EH (cell line): Measurements from ENCODE around the gene EGLN2.
"Not testable (repeated sequence)": the region's sequence is repeated elsewhere in the genome, so short reads cannot be mapped to it uniquely, and the experiment has no call there.

Experiments used
- DNase-seq: peaks from one replicate; pipeline ENCODE4 v3.0.0-alpha.2; 2015; ENCODE audit warnings: low read depth

Gene EGLN2

DNA sequence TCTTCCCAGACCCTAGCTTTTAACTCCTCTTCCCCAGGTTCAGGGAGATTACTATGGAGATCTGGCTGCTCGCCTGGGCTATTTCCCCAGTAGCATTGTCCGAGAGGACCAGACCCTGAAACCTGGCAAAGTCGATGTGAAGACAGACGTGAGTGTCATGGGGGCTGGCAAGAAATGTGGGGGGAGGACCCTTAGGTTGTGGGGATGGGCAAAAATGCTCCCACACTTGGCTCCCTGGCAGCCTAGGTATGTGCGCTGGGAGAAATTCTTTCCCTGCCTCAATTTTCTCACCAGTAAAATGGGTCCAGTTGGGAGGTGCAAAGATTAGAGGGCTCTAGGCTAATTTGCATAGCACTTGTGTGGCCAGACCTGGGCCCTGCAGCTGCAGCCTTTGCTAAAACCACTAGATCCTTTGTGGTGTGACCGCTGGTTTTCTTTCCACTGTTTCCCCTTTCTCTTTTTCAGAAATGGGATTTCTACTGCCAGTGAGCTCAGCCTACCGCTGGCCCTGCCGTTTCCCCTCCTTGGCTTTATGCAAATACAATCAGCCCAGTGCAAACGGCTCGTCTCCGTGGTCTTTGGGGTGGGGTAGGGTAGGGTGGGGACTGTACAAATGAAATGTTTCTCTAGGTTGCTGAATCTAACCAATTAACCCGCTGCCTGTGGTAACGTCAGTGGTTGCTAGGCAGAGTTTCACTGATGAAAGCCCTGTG, 21.9 kb upstream of the EGLN2 start:
- DNase-seq = peak; percentile 94

GRCh38 chr19:40777645-40777936, 21.4 kb upstream of the EGLN2 start:
- DNase-seq = no peak

GRCh38 chr19:40777937-40778705, 20.9 kb upstream of the EGLN2 start, which contains the start of gene RAB4B:
RAB4B (plus strand) TSS chr19:40778247; CDS start chr19:40778376, 129 bp downstream.
- peak; percentile 100 for DNase-seq

DNA sequence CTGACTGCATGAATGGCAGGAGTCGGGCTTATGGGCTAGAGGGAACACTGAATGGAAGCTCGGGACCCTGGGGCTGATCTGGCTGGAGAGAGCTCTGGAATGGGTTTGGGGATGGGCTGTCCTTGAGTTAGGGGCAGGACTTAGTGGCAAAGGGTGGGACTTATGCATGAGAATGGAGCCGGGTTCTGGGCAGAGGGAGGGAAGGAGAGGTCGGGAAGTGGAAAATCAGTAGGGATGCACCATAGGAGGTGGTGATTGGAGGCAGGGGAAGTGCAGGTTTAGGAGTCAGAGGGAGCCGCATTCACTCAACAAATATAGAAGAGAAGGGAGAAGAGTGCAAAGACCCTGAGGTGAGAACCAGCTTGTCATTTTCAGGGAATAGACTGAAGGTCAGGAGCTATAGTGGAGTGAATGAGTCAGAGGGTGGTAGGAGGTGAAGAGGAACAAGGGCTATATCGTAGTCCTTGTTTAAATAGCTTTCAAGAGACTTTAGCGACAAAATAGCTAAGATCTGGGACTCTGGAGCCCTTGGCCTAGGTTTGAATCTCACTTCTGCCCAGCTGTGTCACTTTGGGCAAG, 20.2 kb upstream of the EGLN2 start:
- DNase-seq = no peak

- no peak for DNase-seq
Measured at GRCh38 chr19:40780582-40780981, 18.4 kb upstream of the EGLN2 start.

GRCh38 chr19:40781140-40781539, 17.9 kb upstream of the EGLN2 start:
- no peak for DNase-seq

GRCh38 chr19:40783711-40784110, 15.3 kb upstream of the EGLN2 start:
- no peak for DNase-seq

DNA sequence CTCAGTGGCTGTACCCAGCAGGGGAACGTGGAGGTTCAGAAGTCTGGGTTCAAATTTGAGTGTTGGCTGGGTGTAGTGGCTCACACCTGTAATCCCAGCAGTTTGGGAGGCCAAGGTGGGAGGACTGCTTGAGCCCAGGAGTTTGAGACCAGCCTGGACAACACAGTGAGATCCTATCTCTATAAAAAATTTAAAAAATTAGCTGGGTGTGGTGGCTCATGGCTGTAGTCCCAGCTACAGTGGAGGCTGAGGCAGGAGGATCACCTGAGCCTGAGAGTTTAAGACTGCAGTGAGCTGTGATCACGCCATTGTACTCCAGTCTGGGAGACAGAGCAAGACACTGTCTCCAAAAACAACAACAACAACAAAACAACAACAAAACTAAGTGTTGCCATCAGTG, 14.8 kb upstream of the EGLN2 start:
- DNase-seq = not testable (repeated sequence)

DNA sequence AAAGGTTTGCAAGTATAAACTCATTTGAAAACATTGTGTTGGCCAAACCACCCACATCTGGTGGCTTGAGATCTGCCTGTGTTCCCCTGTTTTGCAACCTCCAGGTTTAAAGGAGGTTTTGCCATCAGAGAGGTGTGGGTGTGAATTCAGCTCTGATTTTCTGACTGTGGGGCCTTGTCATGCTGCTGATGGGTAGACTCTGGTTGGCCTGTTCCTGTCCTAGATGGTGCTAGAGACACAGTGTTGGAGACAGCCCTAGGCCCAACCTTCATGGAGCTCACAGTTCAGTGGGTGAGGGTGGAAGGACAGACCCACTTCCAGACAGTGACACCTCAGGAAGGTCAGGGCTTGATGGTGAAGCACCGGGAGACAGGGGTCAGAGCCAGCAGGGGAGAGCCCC, 13.5 kb upstream of the EGLN2 start:
- no peak for DNase-seq

GRCh38 chr19:40786060-40787037, 12.6 kb upstream of the EGLN2 start:
- no peak for DNase-seq

DNA sequence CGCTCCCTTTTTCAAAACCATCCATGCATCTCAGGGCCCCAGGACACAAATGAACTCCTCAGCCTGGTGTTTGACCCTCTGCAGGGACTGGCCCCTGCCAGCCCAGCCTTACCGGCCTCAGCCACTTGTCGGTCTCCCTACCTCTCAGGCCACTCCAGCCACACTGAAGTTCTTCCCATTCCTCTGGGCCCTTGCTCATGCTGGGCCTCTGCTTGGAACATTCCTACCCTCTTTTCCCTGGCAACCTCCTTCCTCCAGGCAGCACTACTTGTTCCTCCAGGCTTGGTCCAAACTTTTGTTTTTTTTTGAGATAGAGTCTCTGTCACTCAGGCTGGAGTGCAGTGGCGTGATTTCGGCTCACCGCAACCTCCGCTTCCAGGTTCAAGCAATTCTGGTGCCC, 7.6 kb upstream of the EGLN2 start:
- no peak for DNase-seq

GRCh38 chr19:40791996-40792395, 7.0 kb upstream of the EGLN2 start:
- DNase-seq = no peak

GRCh38 chr19:40797166-40797962, 1.6 kb upstream of the EGLN2 start:
- no peak for DNase-seq

DNA sequence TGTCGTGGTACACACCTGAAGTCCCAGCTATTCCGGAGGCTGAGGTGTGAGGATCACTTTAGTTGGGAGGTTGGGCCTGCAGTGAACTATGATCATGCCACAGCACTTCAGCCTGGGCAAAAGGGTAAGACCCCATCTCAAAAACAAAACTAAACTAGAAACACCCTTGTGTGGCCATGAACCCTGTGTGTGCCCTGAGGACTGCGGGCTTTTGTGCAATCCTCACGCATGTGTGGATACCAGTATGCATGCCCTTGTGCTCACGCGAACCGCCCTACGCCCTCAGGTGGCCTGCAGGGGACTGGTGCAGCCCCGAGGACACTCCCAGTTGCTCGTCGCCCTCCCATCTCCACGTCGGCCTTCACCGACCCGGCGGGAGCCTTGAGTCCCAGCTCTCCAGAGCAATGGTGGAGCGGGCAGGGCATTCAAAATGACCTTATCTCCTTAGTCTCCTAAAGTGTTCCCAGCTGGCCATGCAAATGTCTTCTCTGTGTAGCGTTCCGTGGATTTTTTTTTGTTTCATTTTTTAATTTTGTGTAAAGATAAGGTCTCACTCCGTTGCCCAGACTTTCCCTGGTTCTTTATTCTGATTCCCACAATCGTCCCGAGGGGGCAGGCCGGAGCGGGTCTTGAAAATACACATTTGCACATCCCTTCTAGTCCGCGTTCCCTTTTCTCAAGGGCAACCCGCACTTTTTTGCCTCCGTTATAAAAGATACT, 868 bp upstream of the EGLN2 start:
- peak; percentile 74 for DNase-seq

- peak; percentile 50 for DNase-seq
Measured at GRCh38 chr19:40799558-40800338, 757 bp downstream of the EGLN2 start.

DNA sequence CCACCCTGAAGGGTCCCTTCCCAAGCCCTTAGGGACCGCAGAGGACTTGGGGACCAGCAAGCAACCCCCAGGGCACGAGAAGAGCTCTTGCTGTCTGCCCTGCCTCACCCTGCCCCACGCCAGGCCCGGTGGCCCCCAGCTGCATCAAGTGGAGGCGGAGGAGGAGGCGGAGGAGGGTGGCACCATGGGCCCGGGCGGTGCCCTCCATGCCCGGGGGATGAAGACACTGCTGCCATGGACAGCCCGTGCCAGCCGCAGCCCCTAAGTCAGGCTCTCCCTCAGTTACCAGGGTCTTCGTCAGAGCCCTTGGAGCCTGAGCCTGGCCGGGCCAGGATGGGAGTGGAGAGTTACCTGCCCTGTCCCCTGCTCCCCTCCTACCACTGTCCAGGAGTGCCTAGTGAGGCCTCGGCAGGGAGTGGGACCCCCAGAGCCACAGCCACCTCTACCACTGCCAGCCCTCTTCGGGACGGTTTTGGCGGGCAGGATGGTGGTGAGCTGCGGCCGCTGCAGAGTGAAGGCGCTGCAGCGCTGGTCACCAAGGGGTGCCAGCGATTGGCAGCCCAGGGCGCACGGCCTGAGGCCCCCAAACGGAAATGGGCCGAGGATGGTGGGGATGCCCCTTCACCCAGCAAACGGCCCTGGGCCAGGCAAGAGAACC, 1.5 kb downstream of the EGLN2 start:
- DNase-seq = no peak

GRCh38 chr19:40800997-40801377, 2.0 kb downstream of the EGLN2 start:
- DNase-seq = no peak

DNA sequence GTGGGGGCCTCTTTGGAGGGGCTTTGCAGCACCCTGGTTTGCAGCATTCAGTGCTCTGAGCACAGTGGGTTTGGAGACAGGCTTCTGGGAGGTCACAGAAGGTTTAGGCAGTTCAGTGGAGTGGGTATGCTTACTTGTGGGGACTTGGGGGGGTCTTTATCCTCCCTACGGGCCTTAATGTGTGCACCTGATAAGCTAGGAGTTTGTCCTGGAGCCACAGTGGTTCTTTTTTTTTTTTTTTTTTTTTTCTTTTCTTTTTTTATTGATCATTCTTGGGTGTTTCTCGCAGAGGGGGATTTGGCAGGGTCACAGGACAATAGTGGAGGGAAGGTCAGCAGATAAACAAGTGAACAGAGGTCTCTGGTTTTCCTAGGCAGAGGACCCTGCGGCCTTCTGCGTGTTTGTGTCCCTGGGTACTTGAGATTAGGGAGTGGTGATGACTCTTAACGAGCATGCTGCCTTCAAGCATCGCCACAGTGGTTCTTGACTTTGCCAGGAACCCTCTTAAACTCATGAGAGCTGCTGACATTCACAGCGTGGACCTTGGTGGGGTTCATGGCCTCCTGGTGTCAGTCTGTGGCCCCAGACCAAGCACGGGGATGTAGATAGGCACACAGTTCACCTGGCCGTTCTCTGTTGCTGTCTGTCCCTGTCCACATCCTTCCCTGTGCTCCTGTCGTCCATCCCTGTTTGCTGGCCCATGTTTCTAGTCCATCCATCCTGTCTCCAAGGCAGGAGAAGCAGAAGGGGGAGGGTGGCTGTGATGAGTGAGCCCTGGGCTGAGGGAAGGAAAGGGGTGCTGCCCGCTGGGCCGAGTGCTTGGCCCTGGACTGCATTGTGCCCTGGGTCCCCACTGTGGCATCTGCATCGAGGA, 2.7 kb downstream of the EGLN2 start:
- DNase-seq = no peak
